Middle frontal gyrus (tissue), 1 donor: ENCODE measurements around the gene PACSIN2.
"Not testable (repeated sequence)": the region's sequence is repeated elsewhere in the genome, so short reads cannot be mapped to it uniquely, and the experiment has no call there.

Experiments
- DNase-seq: peaks from one replicate; pipeline ENCODE4 v3.0.0-alpha.2; 2015; ENCODE audit warnings: low spot score; ENCODE audit errors: extremely low spot score

The PACSIN2 gene

GRCh38 chr22:42947211-42947990 is 67.5 kb downstream of the PACSIN2 start:
- no peak for DNase-seq

GRCh38 chr22:42946546-42947198 is 68.3 kb downstream of the PACSIN2 start:
- DNase-seq, result no peak

- DNase-seq, result no peak
Observed at GRCh38 chr22:42945736-42946135, 69.2 kb downstream of the PACSIN2 start.

- no peak for DNase-seq
Observed at GRCh38 chr22:42945027-42945426, 69.9 kb downstream of the PACSIN2 start.

GRCh38 chr22:42944409-42944808 is 70.5 kb downstream of the PACSIN2 start:
- no peak for DNase-seq

- DNase-seq, result no peak
Observed at GRCh38 chr22:42943981-42944380, 71.0 kb downstream of the PACSIN2 start.

GRCh38 chr22:42942351-42942750 is 72.6 kb downstream of the PACSIN2 start:
- DNase-seq, result no peak

GRCh38 chr22:42939941-42940653 is 74.9 kb downstream of the PACSIN2 start:
- no peak for DNase-seq

- no peak for DNase-seq
Observed at GRCh38 chr22:42939451-42939881, 75.5 kb downstream of the PACSIN2 start.

- no peak for DNase-seq
Observed at GRCh38 chr22:42938976-42939375, 76.0 kb downstream of the PACSIN2 start.

GRCh38 chr22:42938449-42938848 is 76.5 kb downstream of the PACSIN2 start:
- no peak for DNase-seq

GRCh38 chr22:42937164-42937843 is 77.6 kb downstream of the PACSIN2 start:
- no peak for DNase-seq

GRCh38 chr22:42936680-42937079 is 78.3 kb downstream of the PACSIN2 start:
- not testable (repeated sequence) for DNase-seq

GRCh38 chr22:42934338-42934737 is 80.6 kb downstream of the PACSIN2 start:
- DNase-seq, result no peak

GRCh38 chr22:42933485-42934091 is 81.4 kb downstream of the PACSIN2 start:
- DNase-seq, result peak; percentile 59

- no peak for DNase-seq
Observed at GRCh38 chr22:42932857-42933484, 82.0 kb downstream of the PACSIN2 start.

GRCh38 chr22:42932197-42932519 is 82.8 kb downstream of the PACSIN2 start:
- no peak for DNase-seq

- no peak for DNase-seq
Observed at GRCh38 chr22:42931421-42932196, 83.3 kb downstream of the PACSIN2 start.

- DNase-seq, result no peak
Observed at GRCh38 chr22:42930810-42931420, 84.0 kb downstream of the PACSIN2 start.

GRCh38 chr22:42929838-42930155 is 85.2 kb downstream of the PACSIN2 start:
- DNase-seq, result no peak
